Stimulated activated CD4-positive, alpha-beta T cell treated with anti-CD3 and anti-CD28 coated beads, Interleukin-15, amount 100 ng/mL, for 48 hours (primary cell): ENCODE results near the gene RGS6.

Source experiments
- DNase-seq, 2 donors: peaks; one replicate each; pipeline ENCODE4 v3.0.0-alpha.2; 2020; ENCODE audit warnings: low read depth in 2 of 2

Gene RGS6

GRCh38 chr14:72311116-72311515, 378.9 kb downstream of the RGS6 start:
- no peak for DNase-seq

GRCh38 chr14:72311516-72311915, 379.3 kb downstream of the RGS6 start:
- no peak for DNase-seq

DNA sequence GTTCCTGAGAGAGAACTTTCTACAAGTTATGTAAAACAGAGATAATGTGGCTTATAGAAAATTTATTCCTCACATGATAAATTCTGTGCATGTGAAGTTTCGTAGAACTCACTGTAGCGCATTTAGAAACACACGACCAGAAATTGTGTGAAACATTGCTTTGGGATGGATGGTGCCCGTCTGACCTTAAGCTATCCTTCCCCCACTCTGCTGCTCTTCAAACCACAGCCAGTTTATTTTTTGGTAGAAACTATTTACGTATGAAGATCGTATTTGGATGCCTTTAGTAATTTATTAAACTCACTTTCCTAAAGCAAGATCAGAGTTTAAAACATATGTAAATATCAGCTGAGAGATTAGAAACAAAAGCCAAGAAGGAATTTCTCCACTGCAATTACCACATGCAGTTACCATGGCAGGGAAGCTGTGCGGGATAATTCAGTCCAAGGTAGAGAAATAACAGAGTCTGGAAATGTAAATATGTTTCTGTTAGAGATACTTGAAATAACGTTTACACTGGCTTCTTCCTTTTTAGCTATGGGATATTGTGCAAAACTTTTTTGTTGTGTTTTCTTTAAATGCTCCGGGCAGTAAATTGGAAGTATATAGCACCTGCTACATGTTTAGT, 382.7 kb downstream of the RGS6 start:
- no peak for DNase-seq

- no peak for DNase-seq
Observed at GRCh38 chr14:72315714-72316113, 383.5 kb downstream of the RGS6 start.

GRCh38 chr14:72318648-72319047, 386.4 kb downstream of the RGS6 start:
- no peak for DNase-seq

DNA sequence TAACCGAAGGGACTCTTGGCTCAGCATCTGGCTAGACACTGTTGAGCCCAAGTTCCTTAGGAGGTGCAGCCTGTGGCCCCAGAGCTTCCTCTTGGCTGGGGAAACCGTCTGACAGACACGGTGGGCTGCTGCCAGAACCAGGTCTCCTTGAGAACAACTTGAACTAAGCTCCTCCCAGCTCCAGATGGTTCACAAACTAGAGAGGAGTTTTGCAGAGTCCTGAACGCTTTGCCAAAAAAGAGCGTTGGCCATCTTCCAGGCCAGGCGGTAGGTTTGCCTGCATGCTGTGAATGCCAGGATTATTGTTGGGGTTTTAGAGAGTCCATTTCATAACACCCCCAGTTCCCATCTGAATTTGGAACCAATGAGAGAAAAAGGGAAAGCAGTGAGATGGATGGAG, 399.8 kb downstream of the RGS6 start:
- no peak for DNase-seq

- no peak for DNase-seq
Observed at GRCh38 chr14:72332871-72333270, 400.6 kb downstream of the RGS6 start.

DNA sequence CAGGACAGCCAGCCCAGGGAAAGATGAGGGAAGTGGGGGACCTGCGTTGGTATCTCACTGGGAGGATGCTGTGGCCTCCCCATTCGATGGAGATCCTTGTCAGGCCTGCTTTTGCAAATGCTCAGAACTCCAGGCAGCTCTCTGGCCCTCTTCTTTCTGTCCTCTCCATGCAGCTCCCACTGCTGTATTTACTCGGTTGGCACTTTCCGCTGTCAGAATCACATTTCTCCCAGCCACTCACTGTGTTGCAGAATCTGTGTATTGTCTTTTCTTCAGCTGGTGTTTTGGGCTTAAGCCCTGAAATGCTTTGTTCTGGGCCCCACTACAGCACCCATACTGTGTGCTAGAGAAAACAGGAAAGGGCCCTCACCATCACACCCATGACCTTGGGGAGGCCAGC, 401.1 kb downstream of the RGS6 start:
- DNase-seq = no peak

DNA sequence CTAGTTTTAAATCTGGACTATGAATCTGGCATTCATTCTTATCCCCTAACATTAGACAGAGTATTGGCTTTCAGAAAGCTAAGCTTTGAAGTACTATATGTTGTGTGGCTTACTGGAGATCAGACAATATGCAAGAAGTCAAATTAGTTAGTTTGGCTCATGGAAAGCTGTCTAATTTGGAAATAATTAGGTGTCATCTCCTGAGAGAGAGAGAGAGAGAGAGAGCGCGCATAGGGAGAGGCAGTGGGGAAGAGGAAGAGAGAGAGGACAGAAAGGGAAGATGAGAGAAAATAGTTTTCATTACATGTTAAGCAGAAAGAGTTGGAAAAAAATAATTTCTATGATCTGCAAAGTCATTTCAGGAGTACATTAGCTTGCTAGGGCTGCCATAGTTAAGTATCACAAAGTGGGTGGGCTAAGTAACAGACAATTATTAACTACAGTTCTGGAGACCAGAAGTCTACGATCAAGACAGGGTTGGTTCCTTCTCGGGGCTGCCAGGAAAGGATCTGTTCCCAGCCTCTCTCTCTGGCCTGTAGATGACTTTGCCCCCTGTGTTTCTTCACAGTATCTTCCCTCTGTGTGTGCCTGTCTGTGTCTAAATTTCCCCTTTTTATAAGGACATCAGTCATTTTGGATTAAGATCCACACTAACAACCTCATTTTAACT, 404.2 kb downstream of the RGS6 start:
- no peak for DNase-seq

GRCh38 chr14:72341237-72341636, 409.0 kb downstream of the RGS6 start:
- DNase-seq = no peak

DNA sequence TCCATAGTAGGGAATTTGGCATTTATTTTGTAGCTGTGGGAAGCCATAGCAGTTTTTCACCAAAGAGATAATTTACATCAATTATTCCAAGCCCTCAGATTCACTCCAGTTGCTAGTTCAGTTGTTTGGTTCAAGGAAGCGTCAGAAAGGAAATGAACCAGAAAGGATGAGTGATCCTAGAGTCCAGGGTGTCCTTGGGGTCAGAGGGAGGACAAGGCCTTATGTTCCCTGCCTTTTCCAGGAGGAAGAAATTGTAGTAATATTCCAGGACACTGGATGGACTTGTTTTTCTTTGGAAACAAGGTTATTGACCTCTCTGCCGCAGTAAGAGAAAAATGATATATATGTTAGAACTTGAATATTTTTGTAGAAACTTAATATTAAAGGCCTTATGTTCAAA, 409.5 kb downstream of the RGS6 start:
- no peak for DNase-seq

DNA sequence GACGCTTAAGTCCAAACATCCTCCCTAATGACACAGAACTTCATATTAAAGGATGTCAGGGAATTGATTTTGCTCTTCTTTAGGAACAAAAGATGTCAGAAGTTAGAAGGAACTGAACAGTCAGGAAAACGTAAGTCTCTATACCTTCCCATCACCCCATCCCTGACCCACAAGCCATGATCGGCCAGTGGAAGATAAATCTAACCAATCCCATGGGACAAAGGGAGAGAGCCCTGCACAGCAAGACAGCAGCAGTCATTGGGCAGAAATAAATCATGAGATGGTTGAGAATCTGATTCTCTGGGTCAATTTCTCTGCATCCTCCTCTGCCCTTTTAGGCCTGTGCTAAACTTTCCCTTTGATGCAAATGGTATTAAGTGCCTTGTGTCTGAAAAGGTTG, 414.9 kb downstream of the RGS6 start:
- DNase-seq = no peak

GRCh38 chr14:72350215-72350614, 418.0 kb downstream of the RGS6 start:
- no peak for DNase-seq

DNA sequence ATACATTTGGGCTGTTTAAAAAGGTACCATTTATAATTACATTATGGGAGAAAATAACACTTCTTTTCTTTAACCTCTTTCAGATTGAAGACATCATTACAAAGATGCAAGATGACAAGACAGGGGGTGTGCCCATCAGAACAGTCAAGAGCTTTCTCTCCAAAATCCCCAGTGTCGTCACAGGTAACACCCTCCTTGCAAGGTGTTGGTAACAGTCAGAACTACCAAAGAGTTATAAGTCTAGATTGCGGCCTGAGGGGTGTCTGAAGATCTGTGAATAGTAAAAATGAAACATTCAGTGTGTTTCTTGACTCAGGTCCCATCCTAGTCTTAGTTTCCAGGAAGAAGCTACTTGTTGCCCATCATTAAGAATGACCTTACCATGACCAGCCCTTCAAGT, 419.8 kb downstream of the RGS6 start:
- DNase-seq = no peak

GRCh38 chr14:72366619-72367018, 434.4 kb downstream of the RGS6 start:
- no peak for DNase-seq

- no peak for DNase-seq
Observed at GRCh38 chr14:72369106-72369505, 436.9 kb downstream of the RGS6 start.

- DNase-seq = no peak
Observed at GRCh38 chr14:72377016-72377415, 444.8 kb downstream of the RGS6 start.

GRCh38 chr14:72380456-72380855, 448.2 kb downstream of the RGS6 start:
- DNase-seq = no peak

DNA sequence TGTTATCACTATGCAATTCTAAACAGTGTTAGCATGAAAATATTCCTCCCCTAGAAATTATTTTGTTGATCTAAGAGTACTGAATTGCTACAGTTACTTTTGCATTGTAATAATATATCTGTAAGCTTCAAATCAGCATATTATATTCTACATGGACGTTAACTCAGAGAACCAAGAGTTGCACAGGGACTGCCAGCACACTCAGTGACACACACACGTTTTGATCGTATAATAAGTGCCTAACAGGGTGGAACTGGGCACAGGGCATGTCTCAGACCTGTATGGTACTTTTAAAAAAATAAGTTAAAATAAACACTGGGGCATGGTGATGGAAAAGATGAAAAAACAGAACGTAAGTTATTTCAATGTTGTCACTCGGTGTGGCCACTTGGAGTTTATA, 451.6 kb downstream of the RGS6 start:
- DNase-seq = no peak

- DNase-seq = no peak
Observed at GRCh38 chr14:72387726-72388125, 455.5 kb downstream of the RGS6 start.

GRCh38 chr14:72389200-72389599, 457.0 kb downstream of the RGS6 start:
- DNase-seq = no peak

DNA sequence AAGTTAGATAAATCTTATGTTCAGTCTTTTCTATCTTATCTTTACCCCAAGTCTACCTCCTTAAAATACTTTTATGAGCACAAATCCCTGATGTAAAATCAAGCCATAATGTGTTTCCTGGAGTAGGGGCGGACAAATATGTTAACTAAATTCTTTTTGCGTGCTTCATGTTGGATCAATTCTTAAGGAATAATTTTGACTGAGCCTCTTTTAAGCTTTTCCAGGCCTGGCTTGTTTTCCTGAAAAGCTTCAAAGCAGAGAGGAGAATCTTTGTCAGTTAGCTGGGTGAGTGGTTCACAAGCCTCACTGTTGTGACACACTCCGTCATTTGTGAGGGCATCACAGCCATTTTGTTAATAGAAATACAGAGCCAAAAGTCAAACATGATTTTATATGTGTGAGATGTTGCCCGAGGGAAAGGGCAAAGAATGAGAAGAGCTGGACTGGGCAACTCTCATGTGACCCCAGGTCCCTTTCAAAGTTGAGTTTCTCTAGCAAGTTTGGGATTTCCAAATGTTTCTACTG, 468.9 kb downstream of the RGS6 start:
- DNase-seq = no peak

GRCh38 chr14:72401632-72402376, 469.6 kb downstream of the RGS6 start:
- no peak for DNase-seq
